Neural cell (in vitro differentiated cells): ENCODE data around the gene KIF3B. TPM values are rescaled to one million over a fixed set of nuclear protein-coding genes. Genes with fewer than 3 reads are reported as not detected.

Experiments used
- H2AFZ ChIP-seq: fragments of 200-600, 300-800 bp; sonication (generic), shearing (Covaris generic); 2 replicates; pipeline ENCODE4 v1.6.0; 2014; ENCODE audit warnings: low read depth, mild to moderate bottlenecking, antibody characterized with exemption, low read length, moderate library complexity
- H3F3A ChIP-seq: fragments of 200-600 bp; shearing (Covaris generic); 2 replicates; pipeline ENCODE4 v1.6.1; 2016; ENCODE audit warnings: mild to moderate bottlenecking, moderate library complexity, mixed read lengths, antibody characterized with exemption, low read length; ENCODE audit not compliant: insufficient read depth, poor library complexity, severe bottlenecking
- H3K27ac ChIP-seq: fragments of 200-600, 300-800 bp; sonication (generic), shearing (Covaris generic); 2 replicates; pipeline ENCODE4 v1.5.1; 2014; ENCODE audit warnings: mild to moderate bottlenecking, low read length, moderate library complexity
- H3K27me3 ChIP-seq: fragments of 300-800, 200-600 bp; sonication (generic), shearing (Covaris generic); 2 replicates; pipeline ENCODE4 v1.6.0; 2014; ENCODE audit warnings: mild to moderate bottlenecking, low read depth, low read length, moderate library complexity; ENCODE audit not compliant: insufficient read depth
- H3K36me3 ChIP-seq: fragments of 300-800, 200-600 bp; sonication (generic), shearing (Covaris generic); 2 replicates; pipeline ENCODE4 v1.5.1; 2014; ENCODE audit warnings: mild to moderate bottlenecking, antibody characterized with exemption, low read length, moderate library complexity; ENCODE audit not compliant: insufficient read depth
- H3K4me2 ChIP-seq: fragments of 300-800, 200-600 bp; sonication (generic), shearing (Covaris generic); 2 replicates; pipeline ENCODE4 v1.6.0; 2014; ENCODE audit warnings: mild to moderate bottlenecking, low read length
- H3K4me3 ChIP-seq: fragments of 300-800, 200-600 bp; sonication (generic), shearing (Covaris generic); 2 replicates; pipeline ENCODE4 v1.5.1; 2014; ENCODE audit warnings: mild to moderate bottlenecking, low read length, moderate library complexity
- H3K79me2 ChIP-seq: fragments of 200-600 bp; shearing (Covaris generic); replicated peaks from 2 replicates; pipeline ENCODE4 v1.6.0; 2014; ENCODE audit warnings: mild to moderate bottlenecking, low read length, moderate library complexity; ENCODE audit not compliant: insufficient read depth
- H3K9ac ChIP-seq: fragments of 300-800, 200-600 bp; sonication (generic), shearing (Covaris generic); 2 replicates; pipeline ENCODE4 v1.6.1; 2016; ENCODE audit warnings: mild to moderate bottlenecking, low read length, mixed read lengths
- H3K9me2 ChIP-seq: fragments of 200-600 bp; shearing (Covaris generic); 2 replicates; pipeline ENCODE4 v1.6.1; 2016; ENCODE audit warnings: mild to moderate bottlenecking, low read length, mixed read lengths; ENCODE audit not compliant: insufficient read depth
- H3K9me3 ChIP-seq: fragments of 200-600, 300-800 bp; sonication (generic), shearing (Covaris generic); 2 replicates; pipeline ENCODE4 v1.6.1; 2016; ENCODE audit warnings: mild to moderate bottlenecking, mixed run types, low read length, moderate library complexity, mixed read lengths
- H4K20me1 ChIP-seq: fragments of 200-600 bp; shearing (Covaris generic); 2 replicates; pipeline ENCODE4 v1.6.1; 2016; ENCODE audit warnings: mild to moderate bottlenecking, mixed run types; ENCODE audit not compliant: insufficient read depth
- EP300 ChIP-seq: fragments of 450-650 bp; conservative IDR thresholded peaks from 2 replicates; pipeline ENCODE4 v1.6.1; 2014; ENCODE audit warnings: antibody characterized with exemption, mild to moderate bottlenecking, moderate library complexity; ENCODE audit not compliant: poor library complexity, severe bottlenecking
- EZH2 ChIP-seq: fragments of 200-600, 300-800 bp; shearing (Covaris generic), sonication (generic); IDR thresholded peaks from 2 replicates; pipeline ENCODE4 v1.6.1; 2014; ENCODE audit warnings: antibody characterized with exemption, low read length, borderline replicate concordance, mild to moderate bottlenecking; ENCODE audit not compliant: insufficient read depth, poor library complexity, severe bottlenecking
- MXI1 ChIP-seq: fragments of 450-650 bp; conservative IDR thresholded peaks from 2 replicates; pipeline ENCODE4 v1.6.1; 2014; ENCODE audit warnings: antibody characterized with exemption, mild to moderate bottlenecking; ENCODE audit not compliant: poor library complexity, severe bottlenecking
- POLR2AphosphoS5 ChIP-seq: IDR thresholded peaks from 2 replicates; pipeline ENCODE4 v1.6.1; 2012
- RAD21 ChIP-seq: fragments of 450-650 bp; conservative IDR thresholded peaks from 2 replicates; pipeline ENCODE4 v1.6.1; 2014; ENCODE audit warnings: antibody characterized with exemption, mild to moderate bottlenecking, moderate library complexity
- SMC3 ChIP-seq: fragments of 450-650 bp; conservative IDR thresholded peaks from 2 replicates; pipeline ENCODE4 v1.6.1; 2014; ENCODE audit warnings: antibody characterized with exemption, mild to moderate bottlenecking, moderate library complexity; ENCODE audit not compliant: poor library complexity
- TAF1 ChIP-seq: IDR thresholded peaks from 2 replicates; pipeline ENCODE4 v1.6.1; 2012; ENCODE audit warnings: low read depth
- polyA plus RNA-seq: library from polyadenylated mRNA; depleted of rRNA; stranded (reverse); fragments of >200 nt; gene quantifications from 2 replicates; pipeline ENCODE4 v1.2.3, GENCODE V29; 2014
- TF ChIP-seq, protein P1 (sequence below): fragments of 450-650 bp; IDR thresholded peaks from 2 replicates; pipeline ENCODE4 v1.5.1; 2014; ENCODE audit warnings: antibody characterized with exemption, mild to moderate bottlenecking, moderate library complexity; ENCODE audit not compliant: poor library complexity, severe bottlenecking
- TF ChIP-seq, protein P2 (sequence below): IDR thresholded peaks from 2 replicates; pipeline ENCODE4 v1.6.1; 2012; ENCODE audit warnings: borderline replicate concordance

Gene KIF3B
- polyA plus RNA-seq, 1 donor from 2014 or later, result 49.4 TPM

DNA sequence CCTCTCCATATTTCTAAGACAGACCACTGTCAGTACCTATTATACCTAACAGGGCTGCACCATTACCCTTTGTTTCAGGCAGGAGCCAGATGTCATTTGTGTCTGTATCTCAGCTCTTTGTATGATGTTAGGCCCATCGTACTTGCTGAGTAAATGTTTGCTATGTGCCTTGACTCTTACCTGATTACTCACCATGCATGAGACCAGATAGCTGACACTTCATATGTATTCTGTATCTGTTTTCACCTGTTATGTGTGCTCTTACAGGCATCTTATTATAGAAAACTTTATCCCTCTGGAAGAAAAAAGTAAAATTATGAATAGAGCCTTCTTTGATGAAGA, 49.0 kb downstream of the KIF3B start:
- H3K4me3 ChIP-seq, result no peak overlapping the region
- no peaks in the 10 kb centered on the region for H3F3A ChIP-seq
- H3K79me2 ChIP-seq, result no peaks in the 10 kb centered on the region
- no peak overlapping the region for H3K4me2 ChIP-seq
- H3K27ac ChIP-seq, result no peak overlapping the region
- H3K27me3 ChIP-seq, result no peaks in the 10 kb centered on the region
- no peak overlapping the region for H2AFZ ChIP-seq
- H3K9ac ChIP-seq, result no peak overlapping the region
- no peaks in the 10 kb centered on the region for H4K20me1 ChIP-seq
- no peaks in the 10 kb centered on the region for H3K36me3 ChIP-seq
- H3K9me2 ChIP-seq, result no peaks in the 10 kb centered on the region
- TF ChIP-seq MXI1 (no peak), TAF1 (no peak)
- TF ChIP-seq, protein P1, sequence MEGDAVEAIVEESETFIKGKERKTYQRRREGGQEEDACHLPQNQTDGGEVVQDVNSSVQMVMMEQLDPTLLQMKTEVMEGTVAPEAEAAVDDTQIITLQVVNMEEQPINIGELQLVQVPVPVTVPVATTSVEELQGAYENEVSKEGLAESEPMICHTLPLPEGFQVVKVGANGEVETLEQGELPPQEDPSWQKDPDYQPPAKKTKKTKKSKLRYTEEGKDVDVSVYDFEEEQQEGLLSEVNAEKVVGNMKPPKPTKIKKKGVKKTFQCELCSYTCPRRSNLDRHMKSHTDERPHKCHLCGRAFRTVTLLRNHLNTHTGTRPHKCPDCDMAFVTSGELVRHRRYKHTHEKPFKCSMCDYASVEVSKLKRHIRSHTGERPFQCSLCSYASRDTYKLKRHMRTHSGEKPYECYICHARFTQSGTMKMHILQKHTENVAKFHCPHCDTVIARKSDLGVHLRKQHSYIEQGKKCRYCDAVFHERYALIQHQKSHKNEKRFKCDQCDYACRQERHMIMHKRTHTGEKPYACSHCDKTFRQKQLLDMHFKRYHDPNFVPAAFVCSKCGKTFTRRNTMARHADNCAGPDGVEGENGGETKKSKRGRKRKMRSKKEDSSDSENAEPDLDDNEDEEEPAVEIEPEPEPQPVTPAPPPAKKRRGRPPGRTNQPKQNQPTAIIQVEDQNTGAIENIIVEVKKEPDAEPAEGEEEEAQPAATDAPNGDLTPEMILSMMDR, result no peak
- H3K9me3 ChIP-seq, result no peaks in the 10 kb centered on the region

DNA sequence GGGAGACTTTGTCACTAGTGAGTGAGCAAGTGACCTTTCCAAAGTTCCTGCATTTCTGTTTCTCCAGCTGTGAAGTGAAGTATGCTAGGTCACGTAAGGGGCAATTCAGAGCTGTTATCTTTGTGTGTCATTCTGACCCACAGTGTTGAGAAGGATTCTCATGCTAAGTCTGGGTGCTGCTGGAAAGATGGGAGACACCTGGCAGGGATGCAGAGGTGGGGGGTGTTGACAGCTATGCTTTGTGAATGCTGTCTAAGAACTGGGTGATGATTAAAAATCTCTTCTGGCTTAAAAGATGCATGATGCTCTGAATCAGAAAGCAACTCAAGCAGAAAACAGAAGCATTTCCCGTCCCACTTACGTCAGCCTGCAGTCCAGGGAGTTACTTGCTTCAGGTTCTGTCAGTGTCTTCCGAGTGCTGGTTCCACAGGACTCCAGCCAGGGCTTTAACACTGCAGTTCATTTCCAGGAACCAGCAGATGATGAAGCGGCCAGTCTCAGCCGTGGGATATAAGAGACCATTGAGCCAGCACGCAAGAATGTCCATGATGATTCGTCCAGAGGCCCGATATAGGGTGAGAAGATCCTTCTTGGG, 49.7 kb downstream of the KIF3B start:
- no peak overlapping the region for H3K4me2 ChIP-seq
- no peaks in the 10 kb centered on the region for H3K36me3 ChIP-seq
- H2AFZ ChIP-seq, result no peak overlapping the region
- no peaks in the 10 kb centered on the region for H3F3A ChIP-seq
- no peaks in the 10 kb centered on the region for H3K27me3 ChIP-seq
- no peaks in the 10 kb centered on the region for H3K9me2 ChIP-seq
- H3K27ac ChIP-seq, result no peak overlapping the region
- no peaks in the 10 kb centered on the region for H3K9me3 ChIP-seq
- no peaks in the 10 kb centered on the region for H4K20me1 ChIP-seq
- H3K4me3 ChIP-seq, result no peak overlapping the region
- TF ChIP-seq RAD21 (no peak), EZH2 (no peak), TAF1 (no peak), POLR2AphosphoS5 (no peak), SMC3 (no peak), EP300 (no peak), MXI1 (no peak)
- TF ChIP-seq, protein P2, sequence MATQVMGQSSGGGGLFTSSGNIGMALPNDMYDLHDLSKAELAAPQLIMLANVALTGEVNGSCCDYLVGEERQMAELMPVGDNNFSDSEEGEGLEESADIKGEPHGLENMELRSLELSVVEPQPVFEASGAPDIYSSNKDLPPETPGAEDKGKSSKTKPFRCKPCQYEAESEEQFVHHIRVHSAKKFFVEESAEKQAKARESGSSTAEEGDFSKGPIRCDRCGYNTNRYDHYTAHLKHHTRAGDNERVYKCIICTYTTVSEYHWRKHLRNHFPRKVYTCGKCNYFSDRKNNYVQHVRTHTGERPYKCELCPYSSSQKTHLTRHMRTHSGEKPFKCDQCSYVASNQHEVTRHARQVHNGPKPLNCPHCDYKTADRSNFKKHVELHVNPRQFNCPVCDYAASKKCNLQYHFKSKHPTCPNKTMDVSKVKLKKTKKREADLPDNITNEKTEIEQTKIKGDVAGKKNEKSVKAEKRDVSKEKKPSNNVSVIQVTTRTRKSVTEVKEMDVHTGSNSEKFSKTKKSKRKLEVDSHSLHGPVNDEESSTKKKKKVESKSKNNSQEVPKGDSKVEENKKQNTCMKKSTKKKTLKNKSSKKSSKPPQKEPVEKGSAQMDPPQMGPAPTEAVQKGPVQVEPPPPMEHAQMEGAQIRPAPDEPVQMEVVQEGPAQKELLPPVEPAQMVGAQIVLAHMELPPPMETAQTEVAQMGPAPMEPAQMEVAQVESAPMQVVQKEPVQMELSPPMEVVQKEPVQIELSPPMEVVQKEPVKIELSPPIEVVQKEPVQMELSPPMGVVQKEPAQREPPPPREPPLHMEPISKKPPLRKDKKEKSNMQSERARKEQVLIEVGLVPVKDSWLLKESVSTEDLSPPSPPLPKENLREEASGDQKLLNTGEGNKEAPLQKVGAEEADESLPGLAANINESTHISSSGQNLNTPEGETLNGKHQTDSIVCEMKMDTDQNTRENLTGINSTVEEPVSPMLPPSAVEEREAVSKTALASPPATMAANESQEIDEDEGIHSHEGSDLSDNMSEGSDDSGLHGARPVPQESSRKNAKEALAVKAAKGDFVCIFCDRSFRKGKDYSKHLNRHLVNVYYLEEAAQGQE, result no peak
- TF ChIP-seq, protein P1, result no peak
- no peak overlapping the region for H3K9ac ChIP-seq
- no peaks in the 10 kb centered on the region for H3K79me2 ChIP-seq
